Cardiac atrium fibroblast (primary cell): ENCODE measurements around the gene SENP8. TPM values are rescaled to one million over a fixed set of nuclear protein-coding genes. Genes with fewer than 3 reads are reported as not detected.

Experiments
- total RNA-seq: library from RNA; depleted of rRNA; stranded (reverse); fragments of >200 nt; gene quantifications from 2 replicates; pipeline ENCODE4 v1.2.3, GENCODE V29; 2015

SENP8 gene
- 1.5 and 3.8 TPM in 2 replicates for total RNA-seq

DNA sequence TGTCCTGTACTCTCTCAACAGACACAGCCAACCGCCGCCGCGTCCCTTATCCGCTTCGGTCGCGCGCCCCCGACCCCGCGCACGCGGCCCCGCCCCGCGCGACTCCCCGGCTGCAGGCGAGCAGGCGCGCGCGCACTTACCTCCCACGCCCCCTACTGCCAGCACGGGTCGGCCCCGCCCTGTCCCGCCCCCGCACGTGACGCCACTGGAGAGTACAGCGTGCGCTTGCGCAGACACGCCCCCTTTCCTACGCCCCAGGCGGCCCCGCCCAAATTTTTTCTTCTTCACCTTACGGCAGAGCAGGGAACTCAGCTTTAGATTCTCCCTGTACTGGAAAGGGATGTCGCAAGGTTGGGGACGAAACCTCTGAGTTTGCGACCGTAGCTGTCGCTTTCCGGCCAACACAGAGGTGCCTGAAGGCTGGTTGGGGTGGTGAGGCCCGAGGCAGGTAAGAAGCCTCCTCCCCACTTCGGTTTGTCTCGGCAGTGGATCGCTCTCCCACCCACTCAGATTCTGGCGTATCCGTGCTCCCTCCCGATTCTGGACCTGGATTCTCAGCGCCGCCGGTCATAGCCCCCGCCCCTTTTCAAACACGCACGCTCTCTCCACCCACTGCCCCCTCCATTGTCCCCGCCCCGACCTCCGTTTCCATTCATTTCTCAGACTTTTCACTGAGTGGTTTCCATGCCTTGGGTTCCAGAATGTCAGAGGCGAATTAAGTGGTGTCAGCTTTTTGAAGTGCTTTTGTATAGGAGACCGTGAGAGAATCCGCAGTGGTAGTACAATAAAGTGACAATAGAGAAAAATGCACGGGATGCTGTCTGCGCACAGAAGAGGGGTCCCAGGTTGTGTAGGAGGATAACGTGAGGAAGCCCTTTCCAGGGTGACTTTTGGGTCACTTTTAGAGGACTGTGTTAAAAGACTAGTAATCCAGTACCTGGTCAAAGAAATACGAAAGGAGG is at the start of gene SENP8, which contains the start of gene MYO9A:
TSS of gene SENP8 (plus strand) at position 387 of the 962 bp plus-strand sequence. CDS start 21,221 bp downstream, outside the sequence.
TSS of gene MYO9A (minus strand) at position 134 of the 962 bp plus-strand sequence. CDS start 71,587 bp downstream, outside the sequence.

Other genes with a start within 250 kb of the SENP8 start
- gene MYO9A, start 253 bp upstream of the SENP8 start, total RNA-seq: 13.2 and 18.8 TPM in 2 replicates
- not detected in 2 replicates for gene GRAMD2A, start 79.4 kb downstream of the SENP8 start, total RNA-seq
- 1,517 and 1,826 TPM in 2 replicates for gene PKM, start 112.8 kb downstream of the SENP8 start, total RNA-seq
- gene PARP6, start 154.2 kb downstream of the SENP8 start, total RNA-seq: 13.6 and 19.3 TPM in 2 replicates
- 0.54 TPM in 1 of 2 replicates, not detected in the other for gene CELF6, start 201.8 kb downstream of the SENP8 start, total RNA-seq